Natural killer cell (primary cell): ENCODE measurements around the gene DCN. TPM values are rescaled to one million over a fixed set of nuclear protein-coding genes. Genes with fewer than 3 reads are reported as not detected.

Source experiments
- ATAC-seq, 3 donors: fragments of 150-1000 bp in 2 of 3; fragments of 200-7000 bp in 1 of 3; cut with Tn5 transposase; 1 replicate in 1 of 3; 2 replicates in 2 of 3; pipeline ENCODE4 v1.10.0; 2021; ENCODE audit warnings: mild to moderate bottlenecking in 2 of 3, moderate library complexity in 2 of 3
- DNase-seq, 2 donors: peaks; one replicate each; pipeline versions ENCODE4 v3.0.0 to v3.0.0-alpha.2; 2013 to 2021; ENCODE audit warnings: mixed read lengths in 1 of 2
- H3K27ac ChIP-seq: one replicate; pipeline ENCODE4 v1.5.1; 2013; ENCODE audit warnings: mild to moderate bottlenecking, low read length
- H3K27me3 ChIP-seq: one replicate; pipeline ENCODE4 v1.6.1; 2013; ENCODE audit warnings: low read length; ENCODE audit not compliant: control insufficient read depth, insufficient read depth
- H3K36me3 ChIP-seq: one replicate; pipeline ENCODE4 v1.6.1; 2013; ENCODE audit warnings: low read length; ENCODE audit not compliant: control insufficient read depth, insufficient read depth
- H3K4me1 ChIP-seq: one replicate; pipeline ENCODE4 v1.6.1; 2013; ENCODE audit warnings: low read length; ENCODE audit not compliant: control insufficient read depth, insufficient read depth
- H3K4me3 ChIP-seq: one replicate; pipeline ENCODE4 v1.5.1; 2013; ENCODE audit warnings: low read length
- H3K9me3 ChIP-seq: one replicate; pipeline ENCODE4 v1.6.1; 2013; ENCODE audit warnings: low read length; ENCODE audit not compliant: control insufficient read depth, insufficient read depth
- H3K27ac Mint-ChIP-seq, 2 donors: one replicate each; pipeline ENCODE4 v1.8.0; 2022; ENCODE audit warnings: mild to moderate bottlenecking in 2 of 2, mixed read lengths in 2 of 2, moderate library complexity in 1 of 2
- H3K27me3 Mint-ChIP-seq, 2 donors: one replicate each; pipeline ENCODE4 v1.8.0; 2022; ENCODE audit warnings: low read depth in 2 of 2, mixed read lengths in 2 of 2
- H3K36me3 Mint-ChIP-seq: one replicate; pipeline ENCODE4 v1.8.0; 2022; ENCODE audit warnings: mixed read lengths
- H3K4me1 Mint-ChIP-seq, 2 donors: one replicate each; pipeline ENCODE4 v1.8.0; 2022; ENCODE audit warnings: mixed read lengths in 2 of 2
- H3K4me3 Mint-ChIP-seq: one replicate; pipeline ENCODE4 v1.8.0; 2022; ENCODE audit warnings: mild to moderate bottlenecking, moderate library complexity, mixed read lengths
- H3K9me3 Mint-ChIP-seq, 2 donors: one replicate each; pipeline ENCODE4 v1.8.0; 2022; ENCODE audit warnings: mixed read lengths in 2 of 2
- CTCF ChIP-seq: fragments of 200-600 bp; IDR thresholded peaks from one replicate; pipeline ENCODE4 v1.8.0; 2022; ENCODE audit warnings: antibody characterized with exemption
- WGBS: methylation state at CpG from one replicate; pipeline ENCODE4 v1.1.7; 2013; ENCODE audit warnings: missing lambda C conversion rate; ENCODE audit not compliant: insufficient coverage; 5-methylcytosine and 5-hydroxymethylcytosine counted together
- intact Hi-C: fragments of 100-400 bp; cut with micrococcal nuclease; formaldehyde crosslinking; loops from one replicate; pipeline ENCODE4 v1.14.2; 2022
- total RNA-seq, 4 donors: library from RNA; stranded (reverse); fragments of 120-200 nt in 1 of 4; gene quantifications; one replicate each; pipeline versions ENCODE4 v1.2.3 to v1.2.4, GENCODE V29; 2013 to 2022

DCN gene
- total RNA-seq, 3 donors from 2014 or later (not counting 1 experiment from before 2014, with no cell fraction given): 0.90 TPM; not detected in 2

- TF ChIP-seq CTCF: no peak
- Mint-ChIP-seq H3K9me3 (no peaks in the 10 kb centered on the region), H3K27ac (no peak overlapping the region), H3K36me3 (no peaks in the 10 kb centered on the region), H3K27me3 (no peaks in the 10 kb centered on the region), H3K4me3 (no peak overlapping the region), H3K4me1 (no peaks in the 10 kb centered on the region)
- Histone ChIP-seq H3K36me3 (no peaks in the 10 kb centered on the region), H3K4me1 (no peaks in the 10 kb centered on the region), H3K4me3 (no peak overlapping the region), H3K9me3 (no peaks in the 10 kb centered on the region), H3K27ac (no peak overlapping the region), H3K27me3 (no peaks in the 10 kb centered on the region)
- intact Hi-C loops: no loop called here
- ATAC-seq (no peak), DNase-seq (no peak)
- whole genome bisulfite sequencing: 92% methylated on average over 2 of the region's 2 CpGs
Observed at GRCh38 chr12:91186156-91186555, 3.5 kb upstream of the DCN start.

- WGBS: 92% methylated on average over 1 of the region's 1 CpG
- Mint-ChIP-seq H3K36me3 (no peaks in the 10 kb centered on the region), H3K4me3 (no peak overlapping the region), H3K27ac (no peak overlapping the region), H3K9me3 (no peaks in the 10 kb centered on the region), H3K27me3 (no peaks in the 10 kb centered on the region), H3K4me1 (no peaks in the 10 kb centered on the region)
- H3K36me3 ChIP-seq: no peaks in the 10 kb centered on the region
- H3K27me3 ChIP-seq: no peaks in the 10 kb centered on the region
- H3K27ac ChIP-seq: no peak overlapping the region
- intact Hi-C loops: no loop called here
- ATAC-seq (no peak), DNase-seq (no peak)
- no peak for TF ChIP-seq CTCF
- no peaks in the 10 kb centered on the region for H3K9me3 ChIP-seq
- H3K4me1 ChIP-seq: no peaks in the 10 kb centered on the region
- H3K4me3 ChIP-seq: no peak overlapping the region
Observed at GRCh38 chr12:91185421-91185820, 2.8 kb upstream of the DCN start.

- Mint-ChIP-seq H3K36me3 (no peaks in the 10 kb centered on the region), H3K4me3 (no peak overlapping the region), H3K27me3 (no peaks in the 10 kb centered on the region), H3K27ac (no peak overlapping the region), H3K9me3 (no peaks in the 10 kb centered on the region), H3K4me1 (no peaks in the 10 kb centered on the region)
- no peaks in the 10 kb centered on the region for H3K36me3 ChIP-seq
- no peaks in the 10 kb centered on the region for H3K27me3 ChIP-seq
- 40% methylated on average over 2 of the region's 2 CpGs for WGBS
- no peaks in the 10 kb centered on the region for H3K4me1 ChIP-seq
- DNase-seq: no peak
- intact Hi-C loops: no loop called here
- ATAC-seq: no peak
- no peak overlapping the region for H3K27ac ChIP-seq
- TF ChIP-seq CTCF: no peak
- no peaks in the 10 kb centered on the region for H3K9me3 ChIP-seq
- H3K4me3 ChIP-seq: no peak overlapping the region
Observed at GRCh38 chr12:91183551-91183950, 934 bp upstream of the DCN start.

- WGBS: 72% methylated on average over 3 of the region's 4 CpGs
- H3K9me3 Mint-ChIP-seq: no peaks in the 10 kb centered on the region
- no peaks in the 10 kb centered on the region for H3K4me1 Mint-ChIP-seq
- ATAC-seq: no peak
- no peaks in the 10 kb centered on the region for H3K36me3 Mint-ChIP-seq
- no peak for TF ChIP-seq CTCF
- H3K27me3 Mint-ChIP-seq: no peaks in the 10 kb centered on the region
- no peaks in the 10 kb centered on the region for H3K36me3 ChIP-seq
- no peak overlapping the region for H3K27ac ChIP-seq
- no peak overlapping the region for H3K27ac Mint-ChIP-seq
- intact Hi-C loops: no loop called here
- no peaks in the 10 kb centered on the region for H3K27me3 ChIP-seq
- H3K4me1 ChIP-seq: no peaks in the 10 kb centered on the region
- no peak for DNase-seq
- H3K4me3 ChIP-seq: no peak overlapping the region
- H3K4me3 Mint-ChIP-seq: no peak overlapping the region
- no peaks in the 10 kb centered on the region for H3K9me3 ChIP-seq
Observed at GRCh38 chr12:91180582-91181395, 1.8 kb downstream of the DCN start.
